GM19463 (cell line): ENCODE results near the gene KLF2.

Experiments used
- ATAC-seq: cut with Tn5 transposase; IDR thresholded peaks from one replicate; pipeline ENCODE4 v1.9.1; 2021; ENCODE audit warnings: mild to moderate bottlenecking, moderate library complexity; ENCODE audit not compliant: unreplicated experiment

Gene KLF2

DNA sequence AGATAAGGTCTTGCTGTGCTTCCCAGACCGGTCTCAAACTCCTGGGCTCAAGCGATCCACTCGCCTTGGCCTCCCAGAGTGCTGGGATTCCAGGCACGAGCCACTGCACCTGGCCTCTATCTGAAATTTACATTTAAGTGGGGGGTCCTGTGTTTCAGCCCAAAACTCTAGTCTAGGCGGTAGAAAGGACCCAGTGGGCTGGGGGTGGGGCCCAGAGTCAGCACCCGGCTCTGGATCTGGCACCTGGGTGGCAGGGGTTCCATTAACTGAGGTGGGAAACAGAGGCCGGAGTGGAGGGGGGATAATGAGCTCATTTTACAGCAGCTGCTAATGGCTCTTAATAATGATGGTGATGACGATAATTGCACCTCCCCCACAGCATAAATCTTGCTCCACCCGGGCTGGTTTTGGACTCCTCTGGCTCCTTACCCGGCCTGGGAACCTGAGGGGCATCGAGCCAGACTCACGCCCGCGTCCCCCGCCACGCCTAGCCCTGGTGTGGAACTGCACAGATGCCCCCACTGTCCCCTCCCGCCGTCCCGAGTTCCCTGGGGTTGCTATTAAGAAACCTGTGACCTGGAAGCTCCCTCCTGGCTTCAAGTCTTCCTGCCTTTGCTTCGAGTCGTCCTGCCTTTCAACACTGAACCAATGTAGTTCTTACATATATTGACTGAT, 17.8 kb upstream of the KLF2 start:
- ATAC-seq, result no peak

GRCh38 chr19:16308081-16308480, 16.5 kb upstream of the KLF2 start:
- no peak for ATAC-seq

DNA sequence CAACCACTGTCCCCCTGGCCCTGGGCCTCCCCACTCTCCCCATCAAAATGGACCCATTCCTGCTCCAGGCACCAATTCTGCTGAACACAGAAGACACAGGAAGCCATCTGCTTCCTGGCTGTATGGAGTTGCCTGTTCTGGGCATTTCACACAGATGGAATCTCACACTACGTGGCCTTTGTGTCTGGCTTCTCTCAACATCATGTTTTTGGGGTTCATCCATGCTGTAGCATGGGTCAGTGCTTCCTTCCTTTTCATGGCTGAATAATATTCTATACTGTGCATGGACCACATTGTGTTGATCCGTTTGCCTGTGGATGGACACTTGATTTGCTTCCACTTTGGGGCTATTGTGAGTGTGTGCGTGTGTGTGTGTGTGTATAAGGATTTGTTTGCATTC, 15.0 kb upstream of the KLF2 start:
- ATAC-seq, result no peak

DNA sequence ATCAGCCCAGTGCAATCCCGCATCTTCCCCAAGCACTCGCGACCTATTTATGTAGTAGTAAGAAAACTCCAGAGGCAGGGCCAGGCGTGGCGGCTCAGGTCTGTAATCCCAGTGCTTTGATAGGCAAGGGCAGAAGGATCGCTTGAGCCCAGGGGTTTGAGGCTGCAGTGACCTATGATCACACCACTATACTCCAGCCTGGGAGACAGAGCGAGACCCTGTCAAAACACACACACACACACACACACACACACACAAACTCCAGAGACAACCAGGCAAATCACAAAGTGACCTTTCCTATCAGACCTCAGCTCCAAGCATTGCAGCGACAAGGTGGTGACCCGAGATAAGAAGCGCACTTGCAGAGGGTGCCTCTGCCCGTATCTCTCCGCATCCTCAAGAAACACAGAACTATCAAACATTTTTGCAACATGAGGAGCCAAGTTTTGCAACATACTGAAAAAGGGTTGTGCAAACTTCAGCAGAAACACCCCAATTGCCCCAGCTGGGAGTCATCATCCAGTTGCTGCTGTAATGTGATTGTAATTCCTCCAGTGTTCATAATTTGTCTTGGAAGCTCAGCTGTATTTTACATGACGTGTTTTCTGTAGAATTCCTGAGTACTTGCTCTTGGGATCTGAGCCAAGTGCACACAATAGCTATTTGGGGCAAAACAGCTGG, 8.7 kb upstream of the KLF2 start:
- ATAC-seq, result no peak

DNA sequence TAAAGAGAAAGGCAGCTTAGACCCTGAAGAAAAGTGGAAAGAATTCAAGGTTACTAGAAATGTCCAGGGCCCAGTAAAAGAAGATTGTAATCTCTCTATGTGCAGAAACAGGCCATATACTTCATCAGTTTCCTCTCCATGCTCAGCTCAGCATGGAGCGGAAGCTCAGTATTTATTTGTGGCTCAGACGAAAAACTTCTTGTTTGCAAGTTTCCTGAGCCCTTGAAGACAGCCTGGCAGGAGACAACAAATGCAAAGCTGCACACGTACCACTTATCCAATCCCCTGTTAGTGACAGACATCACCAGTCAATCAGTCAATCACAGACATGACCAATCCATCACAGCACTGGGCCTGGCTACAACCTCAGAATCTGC, 8.1 kb upstream of the KLF2 start:
- no peak for ATAC-seq

DNA sequence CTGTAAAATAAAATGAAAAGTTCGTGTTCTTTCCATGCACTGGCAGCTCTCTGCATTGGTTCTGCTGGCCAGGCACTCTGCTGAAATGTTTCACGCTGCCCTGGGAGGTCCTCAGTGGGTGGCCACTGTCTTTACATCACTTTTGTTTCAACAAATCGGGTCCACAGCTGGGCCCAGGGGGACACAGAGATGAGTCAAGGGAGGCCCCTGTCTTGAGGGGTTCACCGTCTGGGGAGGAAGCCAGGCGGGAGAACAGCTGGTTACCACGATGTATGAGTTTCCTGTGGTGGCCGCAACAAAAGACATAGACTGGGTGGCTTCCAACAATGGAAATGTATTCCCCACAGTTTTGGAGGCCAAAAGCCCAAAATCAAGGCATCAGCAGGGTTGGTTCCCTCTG, 5.1 kb upstream of the KLF2 start:
- no peak for ATAC-seq

GRCh38 chr19:16320987-16321386, 3.6 kb upstream of the KLF2 start:
- no peak for ATAC-seq

GRCh38 chr19:16325161-16325527, 518 bp downstream of the KLF2 start:
- no peak for ATAC-seq

- no peak for ATAC-seq
These were observed 1.2 kb downstream of the KLF2 start for GRCh38 chr19:16325641-16326400.

GRCh38 chr19:16326401-16327168, 2.0 kb downstream of the KLF2 start:
- no peak for ATAC-seq

- ATAC-seq, result no peak
These were observed 2.5 kb downstream of the KLF2 start for GRCh38 chr19:16327169-16327475.

DNA sequence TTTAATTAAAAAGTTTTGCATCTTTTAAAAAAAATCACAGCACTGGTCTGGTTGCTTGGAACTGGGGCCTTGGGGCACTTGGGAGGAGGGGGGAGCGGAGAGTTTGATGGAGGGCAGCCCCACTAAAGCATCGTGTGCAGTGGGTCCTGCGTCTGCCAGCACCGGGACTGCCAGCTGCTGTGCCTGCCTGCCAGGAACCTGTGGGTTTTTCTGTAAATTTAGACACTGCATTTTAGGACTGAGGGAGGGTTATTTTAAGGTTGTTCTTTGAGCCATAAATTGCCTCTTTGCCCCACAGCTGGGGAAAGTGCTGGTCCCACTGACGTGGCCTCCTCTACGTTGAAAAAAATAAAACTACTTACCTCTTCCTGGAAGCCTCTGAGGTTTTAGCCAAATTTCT, 2.9 kb downstream of the KLF2 start:
- ATAC-seq, result no peak

GRCh38 chr19:16327911-16328823, 3.5 kb downstream of the KLF2 start:
- ATAC-seq, result no peak

DNA sequence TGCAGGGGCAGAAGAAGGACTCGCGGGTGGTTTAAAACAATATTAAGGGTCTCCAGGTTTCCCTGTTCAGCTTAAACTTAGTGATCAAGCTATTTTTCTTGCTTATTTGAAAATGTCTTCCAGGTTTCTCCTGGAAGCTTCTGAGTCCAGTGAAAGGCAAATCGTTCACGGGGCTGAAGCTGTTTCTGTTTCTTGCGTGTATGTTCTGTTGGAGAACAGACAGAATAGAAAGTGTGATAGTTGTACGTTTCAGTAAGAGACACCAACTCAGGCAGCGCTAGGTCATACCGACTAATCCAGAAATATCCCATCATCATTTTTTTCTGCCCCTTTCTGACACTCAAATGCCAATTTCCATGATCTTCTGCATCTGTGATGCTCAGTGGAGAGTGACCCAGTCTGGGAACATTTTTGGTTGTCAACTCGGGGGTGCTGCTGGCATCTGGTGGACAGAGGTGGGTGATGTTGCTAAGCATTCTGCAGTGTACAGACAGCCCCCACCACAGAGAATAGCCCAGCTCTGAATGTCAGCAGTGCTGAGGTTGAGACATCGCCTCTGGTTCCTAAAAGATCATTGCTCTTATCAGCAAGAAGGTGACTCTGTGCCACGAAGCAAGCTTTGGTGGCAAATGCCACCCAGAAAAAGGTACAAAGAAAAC, 4.3 kb downstream of the KLF2 start:
- no peak for ATAC-seq

GRCh38 chr19:16330368-16330801, 5.8 kb downstream of the KLF2 start:
- no peak for ATAC-seq

DNA sequence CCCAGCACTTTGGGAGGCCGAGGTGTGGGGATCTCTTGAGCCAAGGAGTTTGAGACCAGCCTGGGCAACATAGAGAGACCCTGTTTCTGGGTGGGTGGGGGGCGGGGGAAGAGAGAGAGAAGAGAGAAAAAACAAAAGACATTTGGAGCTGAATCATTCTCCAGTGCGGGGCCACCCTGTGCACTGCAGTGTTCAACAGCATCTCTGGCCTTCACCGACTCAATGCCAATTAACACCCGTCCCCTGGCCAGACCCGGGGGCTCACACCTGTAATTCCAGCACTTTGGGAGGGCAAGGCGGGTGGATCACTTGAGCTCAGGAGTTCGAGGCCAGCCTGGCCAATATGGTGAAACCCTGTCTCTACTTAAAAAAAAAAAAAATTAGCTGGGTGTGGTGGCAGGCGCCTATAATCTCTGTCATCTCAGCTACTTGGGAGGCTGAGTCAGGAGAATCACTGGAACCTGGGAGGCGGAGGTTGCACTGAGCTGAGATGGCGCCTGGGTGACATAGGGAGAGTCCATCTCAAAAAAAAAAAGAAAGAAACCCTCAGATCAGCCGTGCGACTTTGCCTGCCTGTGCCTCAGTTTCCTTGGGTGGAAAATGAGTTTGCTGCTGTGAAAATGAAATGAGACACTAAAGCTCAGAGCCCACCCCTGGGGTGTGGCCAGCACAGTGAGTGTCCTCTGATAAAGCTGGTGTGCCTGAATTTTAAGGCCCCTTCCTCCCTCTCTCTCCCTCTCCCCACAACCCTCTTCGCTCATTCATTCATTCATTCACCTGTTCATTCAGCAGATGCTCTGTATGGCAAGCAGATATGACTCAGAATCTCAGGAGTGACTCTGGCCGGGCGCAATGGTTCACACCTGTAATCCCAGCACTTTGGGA, 6.4 kb downstream of the KLF2 start:
- no peak for ATAC-seq

DNA sequence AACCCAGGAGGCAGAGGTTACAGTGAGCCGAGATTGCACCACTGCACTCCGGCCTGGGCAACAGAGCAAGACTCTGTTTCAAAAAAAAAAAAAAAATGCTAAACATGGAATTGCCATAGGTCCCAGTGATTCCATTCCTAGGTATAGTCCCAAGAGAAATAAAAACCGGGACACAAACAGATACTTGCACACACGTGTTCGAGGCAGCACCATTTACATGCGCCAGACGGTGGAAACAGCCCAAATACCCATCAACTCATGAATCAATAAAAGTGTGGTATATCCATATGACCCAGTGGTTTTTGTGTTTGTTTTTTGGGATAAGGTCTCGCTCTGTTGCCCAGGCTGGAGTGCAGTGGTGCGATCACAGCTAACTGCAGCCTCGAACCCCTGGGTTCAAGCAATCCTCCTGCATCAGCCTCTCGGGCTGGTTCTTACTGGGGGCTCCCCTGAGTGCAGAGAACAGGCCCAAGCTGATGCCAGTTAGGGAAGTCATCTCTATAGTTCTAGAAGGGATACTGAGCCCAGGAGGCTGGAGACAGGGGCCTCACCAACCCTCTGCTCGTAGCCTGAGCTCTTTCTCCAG, 8.5 kb downstream of the KLF2 start:
- ATAC-seq, result no peak

DNA sequence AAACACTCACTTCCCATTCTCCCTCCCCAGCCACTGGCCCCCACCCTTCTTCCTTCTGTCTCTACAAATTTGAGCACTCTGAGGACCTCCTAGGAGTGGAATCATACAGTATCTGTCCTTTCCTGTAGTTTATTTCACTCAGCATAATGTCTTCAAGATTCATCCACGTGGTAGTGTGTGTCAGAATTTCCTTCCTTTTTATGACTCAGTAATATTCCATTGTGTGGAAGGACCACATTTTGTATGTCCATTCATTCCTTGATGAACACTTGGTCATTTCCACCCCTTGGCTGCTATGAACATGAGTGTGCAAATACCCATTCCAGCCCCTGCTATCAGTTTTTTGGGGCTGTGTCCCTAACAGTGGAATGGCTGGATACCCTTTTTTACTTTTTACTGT, 9.8 kb downstream of the KLF2 start:
- no peak for ATAC-seq

DNA sequence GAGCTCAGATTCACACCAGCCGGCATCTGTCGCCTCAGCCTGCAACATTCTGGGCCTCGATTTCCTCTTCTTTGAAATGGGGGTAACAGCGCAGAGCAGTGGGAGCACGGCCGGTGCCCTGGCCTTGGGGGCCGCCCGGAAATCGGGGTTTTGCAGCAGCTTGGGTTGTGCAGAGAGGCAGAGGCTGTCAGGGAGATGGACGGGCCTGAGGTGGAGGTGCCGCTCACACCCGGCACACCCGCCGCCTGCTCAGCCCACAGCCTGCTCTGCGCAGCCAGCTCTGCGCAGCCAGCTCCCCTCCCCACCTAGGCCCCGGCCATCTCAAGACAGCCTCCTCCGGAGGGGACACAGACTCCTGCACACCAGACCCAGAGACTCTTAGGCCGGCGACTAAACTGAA, 10.6 kb downstream of the KLF2 start:
- ATAC-seq, result no peak
